Stimulated activated CD8-positive, alpha-beta memory T cell treated with anti-CD3 and anti-CD28 coated beads, Interleukin-12 subunit alpha, Interleukin-12 subunit beta, amount 100 ng/mL, for 1 hour (primary cell): ENCODE results near the gene SLC29A1.
"Not testable (repeated sequence)": the region's sequence is repeated elsewhere in the genome, so short reads cannot be mapped to it uniquely, and the experiment has no call there.

Experiments
- DNase-seq: peaks from one replicate; pipeline ENCODE4 v3.0.0-alpha.2; 2020; ENCODE audit warnings: low read depth

SLC29A1 gene

DNA sequence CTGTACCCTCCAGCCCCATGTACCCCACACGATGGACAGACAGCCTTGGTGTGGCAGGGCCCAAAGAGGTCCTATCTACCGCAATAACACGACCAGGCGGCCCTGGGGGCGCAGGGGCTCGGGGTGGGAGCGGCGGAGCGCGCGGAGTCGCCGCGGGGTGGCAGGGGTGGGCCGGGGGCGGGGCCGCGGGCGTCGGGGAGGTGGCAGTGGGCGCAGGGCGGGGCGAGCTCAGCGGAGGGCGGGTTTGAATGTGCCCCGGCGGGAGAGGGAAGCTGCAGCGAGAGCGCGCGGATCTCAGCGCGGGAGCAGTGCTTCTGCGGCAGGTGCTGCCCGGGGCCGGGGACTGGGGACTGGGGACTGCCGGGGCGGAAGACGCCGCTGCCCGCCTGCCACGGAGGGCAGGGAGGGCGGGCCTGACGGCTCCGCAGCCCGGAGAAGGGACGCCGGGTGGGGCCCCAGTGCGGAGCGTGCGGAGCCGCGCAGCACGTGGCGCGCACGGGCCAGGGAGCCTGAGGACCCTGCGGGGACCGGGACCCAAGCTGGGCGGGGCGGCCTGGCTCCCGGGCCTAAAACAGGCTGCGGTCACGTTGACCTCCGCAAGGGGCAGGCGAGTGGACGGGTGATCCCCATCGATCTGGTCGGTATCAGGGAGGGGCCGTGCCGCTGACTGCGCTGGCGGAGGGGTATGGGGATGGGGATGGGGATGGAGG is at the start of gene SLC29A1:
SLC29A1 (plus strand) TSS at position 277 of the 710 bp plus-strand sequence. CDS start 3,719 bp downstream, outside the sequence.
- peak; percentile 71 for DNase-seq

DNA sequence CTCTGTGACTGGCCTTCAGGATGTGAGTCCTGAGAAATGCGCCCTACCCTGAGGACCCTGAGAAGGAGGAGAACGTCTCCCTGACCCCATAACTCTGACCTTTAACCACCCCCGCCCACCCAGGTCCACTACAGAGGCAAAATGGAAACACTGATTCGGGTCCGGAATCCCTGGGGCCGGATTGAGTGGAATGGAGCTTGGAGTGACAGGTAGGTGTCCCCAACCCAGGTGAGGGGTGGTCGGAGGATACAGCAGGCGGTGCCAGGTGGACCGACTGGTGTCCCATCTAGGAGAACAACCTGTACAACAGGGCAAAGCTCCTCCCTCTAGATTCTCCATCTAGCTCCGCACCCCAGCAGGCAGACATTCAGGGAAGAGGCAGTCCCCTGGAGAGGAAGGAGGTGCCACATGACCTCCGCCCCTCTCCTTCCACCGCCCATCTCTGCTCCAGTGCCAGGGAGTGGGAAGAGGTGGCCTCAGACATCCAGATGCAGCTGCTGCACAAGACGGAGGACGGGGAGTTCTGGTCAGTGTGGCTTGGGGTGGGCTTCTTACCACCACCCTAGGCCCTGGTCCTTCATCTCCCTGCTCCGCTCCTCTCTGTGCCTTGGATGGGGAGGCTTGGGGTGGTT is 47.1 kb upstream of the SLC29A1 start:
- DNase-seq, result no peak

DNA sequence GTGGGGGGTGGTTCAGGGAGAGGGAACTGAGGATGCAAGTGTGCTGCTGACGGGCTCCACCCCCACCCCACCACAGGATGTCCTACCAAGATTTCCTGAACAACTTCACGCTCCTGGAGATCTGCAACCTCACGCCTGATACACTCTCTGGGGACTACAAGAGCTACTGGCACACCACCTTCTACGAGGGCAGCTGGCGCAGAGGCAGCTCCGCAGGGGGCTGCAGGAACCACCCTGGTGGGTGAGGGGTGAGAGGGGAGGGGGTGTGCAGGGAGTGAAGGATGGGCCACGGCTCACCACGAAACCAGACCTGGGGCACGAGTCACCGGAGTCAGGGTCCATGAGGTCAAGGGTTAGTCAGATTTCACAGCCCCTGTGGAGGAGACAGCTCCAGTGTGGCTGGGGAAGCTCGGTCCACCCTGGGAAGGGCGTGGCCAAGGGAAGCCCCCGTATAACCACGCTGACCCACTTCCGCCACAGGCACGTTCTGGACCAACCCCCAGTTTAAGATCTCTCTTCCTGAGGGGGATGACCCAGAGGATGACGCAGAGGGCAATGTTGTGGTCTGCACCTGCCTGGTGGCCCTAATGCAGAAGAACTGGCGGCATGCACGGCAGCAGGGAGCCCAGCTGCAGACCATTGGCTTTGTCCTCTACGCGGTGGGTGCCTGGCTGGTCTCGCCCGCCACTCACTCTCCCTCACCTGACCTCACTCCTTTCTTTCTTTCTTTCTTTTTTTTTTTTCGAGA is 46.5 kb upstream of the SLC29A1 start:
- DNase-seq, result no peak

DNA sequence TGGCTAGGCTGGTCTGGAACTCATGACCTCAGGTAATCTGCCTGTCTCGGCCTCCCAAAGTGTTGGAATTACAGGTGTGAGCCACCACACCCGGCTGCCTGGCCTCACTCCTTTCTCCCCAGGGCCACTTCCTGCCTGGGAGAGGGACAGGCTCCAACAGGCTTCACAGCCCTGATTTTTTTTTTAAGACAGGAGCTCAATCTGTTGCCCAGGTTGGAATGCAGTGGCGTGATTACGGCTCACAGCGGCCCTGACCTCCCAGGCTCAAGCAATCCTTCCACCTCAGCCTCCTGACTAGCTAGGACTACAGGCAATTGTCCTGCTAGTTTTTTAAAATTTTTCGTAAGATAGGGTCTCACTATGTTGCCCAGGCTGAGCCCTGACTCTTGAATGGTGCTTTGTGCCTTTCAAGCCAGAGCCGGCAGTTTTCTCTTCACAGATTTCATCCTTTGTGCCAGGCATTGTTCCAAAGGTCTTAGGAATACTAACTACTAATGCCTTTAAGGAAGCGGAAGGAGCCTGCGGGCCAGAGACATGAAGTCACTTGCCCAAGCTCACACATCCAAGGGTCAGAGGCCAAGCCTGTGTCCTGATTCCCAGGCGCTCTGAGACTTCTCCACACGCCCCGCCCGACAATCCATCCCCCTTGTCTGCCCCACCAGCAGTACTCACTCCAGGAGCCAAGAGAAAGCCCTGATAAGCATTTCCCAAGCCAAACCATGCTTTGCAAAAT is 45.5 kb upstream of the SLC29A1 start:
- DNase-seq, result no peak

GRCh38 chr6:44178424-44179071 is 44.8 kb upstream of the SLC29A1 start:
- DNase-seq, result no peak

GRCh38 chr6:44179072-44179536 is 44.3 kb upstream of the SLC29A1 start:
- DNase-seq, result no peak

- DNase-seq, result no peak
These were observed 43.7 kb upstream of the SLC29A1 start for GRCh38 chr6:44179648-44180047.

DNA sequence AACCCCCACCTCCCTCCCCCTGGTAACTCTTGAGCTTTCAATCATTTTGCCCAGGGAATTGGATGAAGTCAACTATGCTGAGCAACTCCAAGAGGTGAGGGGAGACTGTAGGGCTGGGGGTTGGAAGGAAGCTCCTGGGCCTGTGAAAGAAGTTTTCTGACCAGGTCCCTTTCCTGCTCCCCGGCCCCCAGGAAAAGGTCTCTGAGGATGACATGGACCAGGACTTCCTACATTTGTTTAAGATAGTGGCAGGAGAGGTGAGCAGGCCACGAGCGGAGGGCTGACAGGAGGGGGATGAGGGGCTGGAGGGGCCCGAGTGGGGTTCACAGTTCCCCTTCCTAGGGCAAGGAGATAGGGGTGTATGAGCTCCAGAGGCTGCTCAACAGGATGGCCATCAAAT is 43.0 kb upstream of the SLC29A1 start:
- DNase-seq, result no peak

DNA sequence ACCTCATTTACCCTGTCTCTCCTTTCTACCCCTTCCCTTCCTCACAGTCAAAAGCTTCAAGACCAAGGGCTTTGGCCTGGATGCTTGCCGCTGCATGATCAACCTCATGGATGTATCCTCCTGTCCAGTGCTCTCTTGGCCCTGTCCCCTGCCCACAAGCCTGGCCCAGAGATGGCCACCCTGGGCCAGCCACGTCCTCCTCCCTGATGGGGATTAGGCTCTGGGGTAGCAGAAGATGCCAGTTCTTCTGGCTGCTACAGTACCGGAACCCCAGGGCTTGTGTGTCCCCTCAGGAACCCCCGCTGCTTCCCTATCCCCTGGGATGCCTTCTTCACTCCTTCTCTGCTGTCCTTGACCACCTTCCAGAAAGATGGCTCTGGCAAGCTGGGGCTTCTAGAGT is 42.5 kb upstream of the SLC29A1 start:
- DNase-seq, result no peak

DNA sequence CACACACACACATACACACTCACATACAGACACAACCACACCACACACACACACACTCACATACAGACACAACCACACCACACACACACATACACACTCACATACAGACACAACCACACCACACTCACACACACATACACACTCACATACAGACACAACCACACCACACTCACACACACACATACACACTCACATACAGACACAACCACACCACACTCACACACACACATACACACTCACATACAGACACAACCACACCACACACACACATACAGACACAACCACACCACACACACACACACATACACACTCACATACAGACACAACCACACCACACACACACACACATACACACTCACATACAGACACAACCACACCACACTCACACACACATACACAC is 41.6 kb upstream of the SLC29A1 start:
- DNase-seq, result not testable (repeated sequence)

GRCh38 chr6:44182911-44183390 is 40.4 kb upstream of the SLC29A1 start:
- DNase-seq, result no peak

- no peak for DNase-seq
These were observed 39.6 kb upstream of the SLC29A1 start for GRCh38 chr6:44183783-44184182.

DNA sequence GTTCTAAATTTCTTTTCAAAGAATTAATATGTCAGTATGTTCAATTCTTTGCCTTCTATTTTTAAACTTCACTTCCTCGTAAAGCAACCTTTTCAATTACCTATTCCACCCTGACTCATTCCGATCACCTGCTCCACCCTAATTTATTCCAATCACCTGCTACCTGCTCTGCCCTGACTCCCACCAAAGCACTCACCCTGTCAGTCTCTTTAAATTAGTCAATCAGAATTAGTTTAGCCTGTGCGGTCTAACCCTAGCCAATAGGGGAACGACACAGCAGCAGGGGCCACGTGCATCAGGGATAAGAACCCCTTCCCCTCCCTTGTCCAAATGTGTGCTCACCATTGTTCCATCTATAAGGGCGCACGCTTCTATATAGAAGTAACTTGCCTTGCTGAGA is 38.0 kb upstream of the SLC29A1 start:
- not testable (repeated sequence) for DNase-seq

- no peak for DNase-seq
These were observed 37.3 kb upstream of the SLC29A1 start for GRCh38 chr6:44185953-44186634.

DNA sequence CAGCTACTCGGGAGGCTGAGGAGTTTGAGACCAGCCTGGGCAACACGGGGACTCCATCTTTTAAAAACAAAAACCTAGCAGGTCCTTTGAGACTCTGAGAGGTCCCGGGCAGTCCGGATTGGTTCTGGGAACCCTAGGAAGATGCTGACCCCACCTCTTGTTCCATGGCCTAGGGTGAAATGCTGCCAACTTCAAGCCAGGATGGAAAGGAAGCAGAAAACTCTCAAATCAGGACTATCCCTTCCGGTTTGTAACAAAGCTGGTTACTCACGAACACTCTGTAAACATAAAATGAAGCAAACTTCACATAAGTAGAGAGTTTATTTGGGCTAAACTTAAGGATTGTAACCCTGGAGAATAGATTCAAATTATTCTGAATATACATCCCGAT is 36.8 kb upstream of the SLC29A1 start:
- DNase-seq, result no peak

DNA sequence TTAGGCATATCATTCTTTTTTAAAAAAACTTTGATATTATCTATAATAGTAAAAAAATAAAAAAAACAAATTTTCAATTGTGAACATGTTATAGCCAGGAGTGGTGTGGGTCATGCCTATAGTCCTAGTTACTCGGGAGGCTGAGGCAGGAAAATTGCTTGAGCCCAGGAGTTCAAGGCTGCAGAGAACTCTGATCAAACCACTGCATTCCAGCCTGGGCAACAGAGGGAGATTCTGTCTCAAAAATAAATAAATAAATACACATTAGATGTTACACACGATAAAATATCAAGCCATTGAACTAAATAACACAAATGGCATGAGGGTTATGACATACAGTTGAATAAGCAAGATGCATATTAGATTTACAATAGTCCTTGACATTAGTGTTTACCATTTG is 34.6 kb upstream of the SLC29A1 start:
- no peak for DNase-seq

- DNase-seq, result no peak
These were observed 34.1 kb upstream of the SLC29A1 start for GRCh38 chr6:44189257-44189656.

DNA sequence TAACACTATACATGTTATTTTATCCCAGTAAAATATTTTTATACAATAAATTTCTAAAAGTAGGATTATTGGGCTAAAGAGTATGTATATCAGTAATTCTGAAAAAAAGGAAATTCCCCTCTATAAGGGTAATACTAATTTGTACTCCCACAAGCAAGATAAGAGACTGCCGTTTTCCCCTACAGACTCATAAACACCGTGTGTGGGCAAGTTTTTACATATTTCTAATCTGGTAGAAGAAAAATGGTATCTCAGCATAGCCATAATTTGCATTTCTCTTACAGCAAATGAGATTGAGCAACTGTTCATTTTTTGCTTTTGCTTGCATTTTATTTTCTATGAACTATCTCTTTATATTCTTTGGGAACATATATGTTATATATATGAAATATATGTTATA is 32.7 kb upstream of the SLC29A1 start:
- no peak for DNase-seq

DNA sequence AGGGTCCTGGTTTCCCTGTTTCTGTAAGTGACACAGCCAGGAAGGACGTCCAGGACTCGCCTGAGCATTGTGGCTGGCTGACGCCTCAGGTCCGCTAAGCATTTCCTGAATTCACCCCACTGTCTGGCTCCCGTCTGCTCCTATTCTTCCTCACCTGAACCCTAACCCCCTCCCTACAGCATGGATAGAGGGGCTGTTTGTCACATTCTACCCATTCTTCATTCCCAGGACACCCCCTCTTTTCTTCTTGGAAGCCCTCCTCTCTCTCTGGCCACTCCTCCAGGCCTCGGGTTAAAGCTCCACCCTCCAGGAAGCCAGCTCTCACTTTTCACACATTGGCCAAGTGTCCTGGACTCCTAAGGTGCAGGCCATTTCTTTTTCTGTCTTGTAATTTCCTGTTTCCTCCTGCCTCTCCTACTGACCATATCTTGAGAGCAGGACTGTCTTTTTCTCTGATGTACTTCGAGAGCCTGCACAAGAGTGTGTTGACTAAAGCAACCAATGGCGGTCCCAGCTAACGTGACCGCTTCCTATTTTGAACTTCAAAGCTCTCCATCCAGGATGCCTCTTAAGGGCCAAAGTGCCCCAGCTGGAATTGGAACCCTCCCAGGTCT is 30.9 kb upstream of the SLC29A1 start:
- no peak for DNase-seq

GRCh38 chr6:44193307-44193910 is 30.0 kb upstream of the SLC29A1 start:
- DNase-seq, result no peak
